Measurements from ENCODE around the gene TPST2. TPM values are rescaled to one million over a fixed set of nuclear protein-coding genes. Genes with fewer than 3 reads are reported as not detected.

The TPST2 gene
- total RNA-seq, 2 experiments from 2014 or later = 30.7 to 33.6 TPM

GRCh38 chr22:26586556-26587325, 3.2 kb downstream of the TPST2 start:
- H3K4me1 Mint-ChIP-seq (ENCODE audit: low read depth) = peaks cover 63% of the 10 kb centered on the region
- peaks cover 28% of the 10 kb centered on the region for H3K36me3 Mint-ChIP-seq (ENCODE audit: low read depth)
- POLR2A ChIA-PET = no interaction called here
- H3K4me3 Mint-ChIP-seq = peak overlapping the region; percentile 60
- CTCF ChIA-PET = interaction anchor here (2.3 kb wide), 1 partner anchor 79 kb away, joined by 7 read pairs; no protein-coding TSS in a partner anchor
- H3K27me3 Mint-ChIP-seq = no peaks in the 10 kb centered on the region
- ATAC-seq (peak; percentile 25), DNase-seq (peak; percentile 49)
- no peak for TF ChIP-seq CTCF (IDR thresholded peaks at IDR 0.05)
- intact Hi-C loops (cut with micrococcal nuclease) = no loop called here
- peak overlapping the region; percentile 88 for H3K27ac Mint-ChIP-seq
- H3K9me3 Mint-ChIP-seq = no peaks in the 10 kb centered on the region

GRCh38 chr22:26585104-26585790, 4.7 kb downstream of the TPST2 start:
- no peak for ATAC-seq
- peak; percentile 52 for DNase-seq
- Mint-ChIP-seq H3K27ac (peak overlapping the region; percentile 72), H3K4me3 (no peak overlapping the region), H3K9me3 (no peaks in the 10 kb centered on the region), H3K4me1 (ENCODE audit: low read depth) (peaks cover 69% of the 10 kb centered on the region), H3K27me3 (no peaks in the 10 kb centered on the region), H3K36me3 (ENCODE audit: low read depth) (peaks cover 32% of the 10 kb centered on the region)
- no peak for TF ChIP-seq CTCF (IDR thresholded peaks at IDR 0.05)
- intact Hi-C loops (cut with micrococcal nuclease) = no loop called here
- CTCF ChIA-PET = interaction anchor here (0.8 to 2.3 kb wide), 3 partner anchors 10 to 80 kb away, joined by 3 to 7 read pairs (median 3); no protein-coding TSS in a partner anchor
- POLR2A ChIA-PET = interaction anchor here (0.7 to 1.4 kb wide), 3 partner anchors 12 to 57 kb away, joined by 4 read pairs; no protein-coding TSS in a partner anchor

GRCh38 chr22:26584010-26584409, 5.9 kb downstream of the TPST2 start:
- ATAC-seq (no peak), DNase-seq (no peak)
- TF ChIP-seq CTCF (IDR thresholded peaks at IDR 0.05) = no peak
- H3K4me1 Mint-ChIP-seq (ENCODE audit: low read depth) = peaks cover 82% of the 10 kb centered on the region
- intact Hi-C loops (cut with micrococcal nuclease) = no loop called here
- H3K27me3 Mint-ChIP-seq = no peaks in the 10 kb centered on the region
- H3K36me3 Mint-ChIP-seq (ENCODE audit: low read depth) = peaks cover 34% of the 10 kb centered on the region
- POLR2A ChIA-PET = no interaction called here
- CTCF ChIA-PET = interaction anchor here (0.9 to 1.4 kb wide), 4 partner anchors 9 to 58 kb away, joined by 3 to 4 read pairs (median 3); no protein-coding TSS in a partner anchor
- no peak overlapping the region for H3K4me3 Mint-ChIP-seq
- no peaks in the 10 kb centered on the region for H3K9me3 Mint-ChIP-seq
- peak overlapping the region; percentile 72 for H3K27ac Mint-ChIP-seq

GRCh38 chr22:26581633-26582168, 8.2 kb downstream of the TPST2 start:
- CTCF ChIA-PET = interaction anchor here (1.1 kb wide), 1 partner anchor 80 kb away, joined by 4 read pairs; no protein-coding TSS in a partner anchor
- intact Hi-C loops (cut with micrococcal nuclease) = no loop called here
- POLR2A ChIA-PET = interaction anchor here (1.0 kb wide), 1 partner anchor 9 kb away, joined by 5 read pairs; no protein-coding TSS in a partner anchor
- no peaks in the 10 kb centered on the region for H3K9me3 Mint-ChIP-seq
- H3K36me3 Mint-ChIP-seq (ENCODE audit: low read depth) = peaks cover 26% of the 10 kb centered on the region
- no peaks in the 10 kb centered on the region for H3K27me3 Mint-ChIP-seq
- no peak overlapping the region for H3K4me3 Mint-ChIP-seq
- H3K27ac Mint-ChIP-seq = peak overlapping the region; percentile 26
- DNase-seq (no peak), ATAC-seq (no peak)
- TF ChIP-seq CTCF (IDR thresholded peaks at IDR 0.05) = no peak
- H3K4me1 Mint-ChIP-seq (ENCODE audit: low read depth) = peaks cover 72% of the 10 kb centered on the region
